WTC11 (cell line): ENCODE results near the gene MRGPRF. TPM values are rescaled to one million over a fixed set of nuclear protein-coding genes. Genes with fewer than 3 reads are reported as not detected.

Experiments used
- ATAC-seq: fragments of 200-7000 bp; cut with Tn5 transposase; 2 replicates; pipeline ENCODE4 v1.10.0; 2021; ENCODE audit warnings: mild to moderate bottlenecking, moderate library complexity
- CTCF ChIA-PET: fragments of 300-600 bp; sonication (Branson Sonifier 250); formaldehyde crosslinking; loops from one replicate; lab custom pipeline; 2021; ENCODE audit warnings: antibody characterized with exemption; lab: Charles Lee
- POLR2A ChIA-PET: fragments of 350-600 bp; sonication (Branson Sonifier 250); formaldehyde crosslinking; loops from one replicate; lab custom pipeline; 2021; ENCODE audit warnings: antibody characterized with exemption; lab: Charles Lee
- DNase-seq: peaks from one replicate; pipeline ENCODE4 v3.0.0; 2021; ENCODE audit warnings: low spot score
- H3K27ac Mint-ChIP-seq: 2 replicates; pipeline ENCODE4 v1.8.0; 2021; ENCODE audit warnings: mixed read lengths
- H3K27me3 Mint-ChIP-seq: 2 replicates; pipeline ENCODE4 v1.8.0; 2021; ENCODE audit warnings: low read depth, mild to moderate bottlenecking, moderate library complexity, mixed read lengths
- H3K36me3 Mint-ChIP-seq: 2 replicates; pipeline ENCODE4 v1.8.0; 2021; ENCODE audit warnings: mixed read lengths
- H3K4me1 Mint-ChIP-seq: 2 replicates; pipeline ENCODE4 v1.8.0; 2022; ENCODE audit warnings: mixed read lengths
- H3K4me3 Mint-ChIP-seq: 2 replicates; pipeline ENCODE4 v1.8.0; 2021; ENCODE audit warnings: mild to moderate bottlenecking, moderate library complexity, mixed read lengths
- H3K9me3 Mint-ChIP-seq: 2 replicates; pipeline ENCODE4 v1.8.0; 2021; ENCODE audit warnings: mixed read lengths
- GRHL2 ChIP-seq: fragments of 250-450 bp; sonication (Bioruptor Pico); IDR thresholded peaks from 2 replicates; pipeline ENCODE4 v1.8.0; 2022; ENCODE audit warnings: mild to moderate bottlenecking, moderate library complexity; ENCODE audit not compliant: insufficient replicate concordance, severe bottlenecking
- NFATC4 ChIP-seq: fragments of 250-450 bp; sonication (Bioruptor Pico); IDR thresholded peaks from 2 replicates; pipeline ENCODE4 v1.9.0; 2021; ENCODE audit warnings: mild to moderate bottlenecking
- NR1H2 ChIP-seq: sonication (generic); formaldehyde crosslinking; IDR thresholded peaks from 2 replicates; pipeline ENCODE4 v1.9.0; 2021; ENCODE audit warnings: mild to moderate bottlenecking, moderate library complexity, missing genetic modification reagents
- ZNF138 ChIP-seq: sonication (generic); formaldehyde crosslinking; conservative IDR thresholded peaks from 2 replicates; pipeline ENCODE4 v1.8.1; 2022; ENCODE audit warnings: mild to moderate bottlenecking, moderate library complexity, missing genetic modification reagents
- ZNF232 ChIP-seq: sonication (generic); formaldehyde crosslinking; IDR thresholded peaks from 2 replicates; pipeline ENCODE4 v1.8.0; 2022; ENCODE audit warnings: mild to moderate bottlenecking, missing genetic modification reagents
- ZNF532 ChIP-seq: fragments of 250-450 bp; sonication (Bioruptor Pico); IDR thresholded peaks from 2 replicates; pipeline ENCODE4 v1.9.0; 2021; ENCODE audit warnings: mild to moderate bottlenecking, borderline replicate concordance
- ZNF671 ChIP-seq: fragments of 250-450 bp; sonication (Bioruptor Pico); IDR thresholded peaks from 2 replicates; pipeline ENCODE4 v1.8.0; 2021; ENCODE audit warnings: mild to moderate bottlenecking
- total RNA-seq: library from RNA; stranded (reverse); gene quantifications from 3 replicates; pipeline ENCODE4 v1.2.3, GENCODE V29; 2021
- TF ChIP-seq, protein P1 (sequence below): sonication (generic); formaldehyde crosslinking; IDR thresholded peaks from 2 replicates; pipeline ENCODE4 v1.8.1; 2023; ENCODE audit warnings: mild to moderate bottlenecking, missing genetic modification reagents
- TF ChIP-seq, protein P2 (sequence below): sonication (generic); formaldehyde crosslinking; IDR thresholded peaks from 2 replicates; pipeline ENCODE4 v1.8.0; 2022; ENCODE audit warnings: mild to moderate bottlenecking, missing genetic modification reagents
- TF ChIP-seq, protein P3 (sequence below): fragments of 200-600 bp; IDR thresholded peaks from 2 replicates; pipeline ENCODE4 v1.8.0; 2022; ENCODE audit warnings: antibody characterized with exemption
- TF ChIP-seq, protein P4 (sequence below): sonication (generic); formaldehyde crosslinking; IDR thresholded peaks from 2 replicates; pipeline ENCODE4 v1.8.0; 2022; ENCODE audit warnings: mild to moderate bottlenecking, missing genetic modification reagents
- TF ChIP-seq, protein P5 (sequence below): sonication (generic); formaldehyde crosslinking; IDR thresholded peaks from 2 replicates; pipeline ENCODE4 v1.8.1; 2022; ENCODE audit warnings: low read depth, missing genetic modification reagents, borderline replicate concordance

MRGPRF gene
- total RNA-seq, 1 experiment from 2014 or later: 3.8 TPM

- Mint-ChIP-seq H3K27ac (no peak overlapping the region), H3K9me3 (peaks cover 7% of the 10 kb centered on the region), H3K4me1 (peaks cover 9% of the 10 kb centered on the region)
- POLR2A ChIA-PET: no interaction called here
- no peak for TF ChIP-seq ZNF138
- TF ChIP-seq, all 79 proteins: peak for 0
- ATAC-seq (no peak), DNase-seq (no peak)
- no peak overlapping the region for H3K4me3 Mint-ChIP-seq
- H3K27me3 Mint-ChIP-seq: no peaks in the 10 kb centered on the region
- CTCF ChIA-PET: interaction anchor here (0.8 kb wide), 1 partner anchor 88 kb away, joined by 3 read pairs; no protein-coding TSS in a partner anchor
- no peaks in the 10 kb centered on the region for H3K36me3 Mint-ChIP-seq
Observed at GRCh38 chr11:68959465-68960293, 53.4 kb downstream of the MRGPRF start.

DNA sequence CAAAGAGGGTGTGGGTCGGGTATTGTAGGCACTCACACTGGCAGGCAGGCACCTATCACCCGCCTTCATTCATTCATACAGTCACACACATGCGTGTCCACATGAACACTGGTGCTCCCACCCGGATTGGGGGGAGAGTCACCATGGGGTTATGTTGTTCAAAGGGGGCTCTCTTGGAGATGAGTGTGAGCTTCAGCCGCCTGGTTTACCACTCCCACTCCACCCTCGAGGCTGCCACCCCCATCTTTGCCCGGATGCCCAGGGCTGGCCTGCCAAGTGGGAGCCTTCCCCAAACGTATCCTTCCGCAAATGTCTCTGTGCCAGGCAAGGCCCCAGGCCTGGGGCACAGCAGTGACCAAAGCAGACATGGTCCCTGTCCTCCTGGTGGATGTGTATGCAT is 54.8 kb downstream of the MRGPRF start:
- H3K36me3 Mint-ChIP-seq: no peaks in the 10 kb centered on the region
- CTCF ChIA-PET: interaction anchor here (1.1 to 5.5 kb wide), 4 partner anchors 9 to 89 kb away, joined by 3 to 40 read pairs (median 26); partner anchors contain the start of gene MRGPRF
- peaks cover 9% of the 10 kb centered on the region for H3K4me1 Mint-ChIP-seq
- no peaks in the 10 kb centered on the region for H3K9me3 Mint-ChIP-seq
- POLR2A ChIA-PET: no interaction called here
- no peaks in the 10 kb centered on the region for H3K27me3 Mint-ChIP-seq
- TF ChIP-seq, protein P1, sequence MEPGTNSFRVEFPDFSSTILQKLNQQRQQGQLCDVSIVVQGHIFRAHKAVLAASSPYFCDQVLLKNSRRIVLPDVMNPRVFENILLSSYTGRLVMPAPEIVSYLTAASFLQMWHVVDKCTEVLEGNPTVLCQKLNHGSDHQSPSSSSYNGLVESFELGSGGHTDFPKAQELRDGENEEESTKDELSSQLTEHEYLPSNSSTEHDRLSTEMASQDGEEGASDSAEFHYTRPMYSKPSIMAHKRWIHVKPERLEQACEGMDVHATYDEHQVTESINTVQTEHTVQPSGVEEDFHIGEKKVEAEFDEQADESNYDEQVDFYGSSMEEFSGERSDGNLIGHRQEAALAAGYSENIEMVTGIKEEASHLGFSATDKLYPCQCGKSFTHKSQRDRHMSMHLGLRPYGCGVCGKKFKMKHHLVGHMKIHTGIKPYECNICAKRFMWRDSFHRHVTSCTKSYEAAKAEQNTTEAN (CRISPR knock-in tag): no peak
- TF ChIP-seq, protein P2, sequence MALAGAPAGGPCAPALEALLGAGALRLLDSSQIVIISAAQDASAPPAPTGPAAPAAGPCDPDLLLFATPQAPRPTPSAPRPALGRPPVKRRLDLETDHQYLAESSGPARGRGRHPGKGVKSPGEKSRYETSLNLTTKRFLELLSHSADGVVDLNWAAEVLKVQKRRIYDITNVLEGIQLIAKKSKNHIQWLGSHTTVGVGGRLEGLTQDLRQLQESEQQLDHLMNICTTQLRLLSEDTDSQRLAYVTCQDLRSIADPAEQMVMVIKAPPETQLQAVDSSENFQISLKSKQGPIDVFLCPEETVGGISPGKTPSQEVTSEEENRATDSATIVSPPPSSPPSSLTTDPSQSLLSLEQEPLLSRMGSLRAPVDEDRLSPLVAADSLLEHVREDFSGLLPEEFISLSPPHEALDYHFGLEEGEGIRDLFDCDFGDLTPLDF (CRISPR knock-in tag): no peak
- TF ChIP-seq NR1H2 (CRISPR knock-in tag): no peak
- TF ChIP-seq GRHL2 (CRISPR knock-in tag): no peak
- no peak for TF ChIP-seq ZNF232 (CRISPR knock-in tag)
- no peak for TF ChIP-seq ZNF671 (CRISPR knock-in tag)
- TF ChIP-seq, protein P3, sequence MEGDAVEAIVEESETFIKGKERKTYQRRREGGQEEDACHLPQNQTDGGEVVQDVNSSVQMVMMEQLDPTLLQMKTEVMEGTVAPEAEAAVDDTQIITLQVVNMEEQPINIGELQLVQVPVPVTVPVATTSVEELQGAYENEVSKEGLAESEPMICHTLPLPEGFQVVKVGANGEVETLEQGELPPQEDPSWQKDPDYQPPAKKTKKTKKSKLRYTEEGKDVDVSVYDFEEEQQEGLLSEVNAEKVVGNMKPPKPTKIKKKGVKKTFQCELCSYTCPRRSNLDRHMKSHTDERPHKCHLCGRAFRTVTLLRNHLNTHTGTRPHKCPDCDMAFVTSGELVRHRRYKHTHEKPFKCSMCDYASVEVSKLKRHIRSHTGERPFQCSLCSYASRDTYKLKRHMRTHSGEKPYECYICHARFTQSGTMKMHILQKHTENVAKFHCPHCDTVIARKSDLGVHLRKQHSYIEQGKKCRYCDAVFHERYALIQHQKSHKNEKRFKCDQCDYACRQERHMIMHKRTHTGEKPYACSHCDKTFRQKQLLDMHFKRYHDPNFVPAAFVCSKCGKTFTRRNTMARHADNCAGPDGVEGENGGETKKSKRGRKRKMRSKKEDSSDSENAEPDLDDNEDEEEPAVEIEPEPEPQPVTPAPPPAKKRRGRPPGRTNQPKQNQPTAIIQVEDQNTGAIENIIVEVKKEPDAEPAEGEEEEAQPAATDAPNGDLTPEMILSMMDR: no peak
- TF ChIP-seq, protein P4, sequence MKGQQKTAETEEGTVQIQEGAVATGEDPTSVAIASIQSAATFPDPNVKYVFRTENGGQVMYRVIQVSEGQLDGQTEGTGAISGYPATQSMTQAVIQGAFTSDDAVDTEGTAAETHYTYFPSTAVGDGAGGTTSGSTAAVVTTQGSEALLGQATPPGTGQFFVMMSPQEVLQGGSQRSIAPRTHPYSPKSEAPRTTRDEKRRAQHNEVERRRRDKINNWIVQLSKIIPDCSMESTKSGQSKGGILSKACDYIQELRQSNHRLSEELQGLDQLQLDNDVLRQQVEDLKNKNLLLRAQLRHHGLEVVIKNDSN (CRISPR knock-in tag): no peak
- no peak for TF ChIP-seq NFATC4
- no peak for TF ChIP-seq ZNF532 (CRISPR knock-in tag)
- TF ChIP-seq, protein P5, sequence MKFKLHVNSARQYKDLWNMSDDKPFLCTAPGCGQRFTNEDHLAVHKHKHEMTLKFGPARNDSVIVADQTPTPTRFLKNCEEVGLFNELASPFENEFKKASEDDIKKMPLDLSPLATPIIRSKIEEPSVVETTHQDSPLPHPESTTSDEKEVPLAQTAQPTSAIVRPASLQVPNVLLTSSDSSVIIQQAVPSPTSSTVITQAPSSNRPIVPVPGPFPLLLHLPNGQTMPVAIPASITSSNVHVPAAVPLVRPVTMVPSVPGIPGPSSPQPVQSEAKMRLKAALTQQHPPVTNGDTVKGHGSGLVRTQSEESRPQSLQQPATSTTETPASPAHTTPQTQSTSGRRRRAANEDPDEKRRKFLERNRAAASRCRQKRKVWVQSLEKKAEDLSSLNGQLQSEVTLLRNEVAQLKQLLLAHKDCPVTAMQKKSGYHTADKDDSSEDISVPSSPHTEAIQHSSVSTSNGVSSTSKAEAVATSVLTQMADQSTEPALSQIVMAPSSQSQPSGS (CRISPR knock-in tag): no peak
- TF ChIP-seq, all 79 proteins: peak for 0
- Mint-ChIP-seq H3K4me3 (no peak overlapping the region), H3K27ac (no peak overlapping the region)
- ATAC-seq (no peak), DNase-seq (no peak)
